Astrocyte (in vitro differentiated cells and primary cell): ENCODE results near the gene OSGIN1.

Source experiments
- EZH2 ChIP-seq: IDR thresholded peaks from 2 replicates; pipeline ENCODE4 v1.6.1; 2012; ENCODE audit warnings: mild to moderate bottlenecking, low read length, inconsistent platforms; ENCODE audit not compliant: insufficient read depth
- TF ChIP-seq, protein P1 (sequence below): IDR thresholded peaks from 2 replicates; pipeline ENCODE4 v1.5.1; 2011; ENCODE audit warnings: low read depth, mild to moderate bottlenecking, inconsistent platforms, low read length, moderate library complexity; ENCODE audit not compliant: insufficient read depth

- TF ChIP-seq, protein P1, sequence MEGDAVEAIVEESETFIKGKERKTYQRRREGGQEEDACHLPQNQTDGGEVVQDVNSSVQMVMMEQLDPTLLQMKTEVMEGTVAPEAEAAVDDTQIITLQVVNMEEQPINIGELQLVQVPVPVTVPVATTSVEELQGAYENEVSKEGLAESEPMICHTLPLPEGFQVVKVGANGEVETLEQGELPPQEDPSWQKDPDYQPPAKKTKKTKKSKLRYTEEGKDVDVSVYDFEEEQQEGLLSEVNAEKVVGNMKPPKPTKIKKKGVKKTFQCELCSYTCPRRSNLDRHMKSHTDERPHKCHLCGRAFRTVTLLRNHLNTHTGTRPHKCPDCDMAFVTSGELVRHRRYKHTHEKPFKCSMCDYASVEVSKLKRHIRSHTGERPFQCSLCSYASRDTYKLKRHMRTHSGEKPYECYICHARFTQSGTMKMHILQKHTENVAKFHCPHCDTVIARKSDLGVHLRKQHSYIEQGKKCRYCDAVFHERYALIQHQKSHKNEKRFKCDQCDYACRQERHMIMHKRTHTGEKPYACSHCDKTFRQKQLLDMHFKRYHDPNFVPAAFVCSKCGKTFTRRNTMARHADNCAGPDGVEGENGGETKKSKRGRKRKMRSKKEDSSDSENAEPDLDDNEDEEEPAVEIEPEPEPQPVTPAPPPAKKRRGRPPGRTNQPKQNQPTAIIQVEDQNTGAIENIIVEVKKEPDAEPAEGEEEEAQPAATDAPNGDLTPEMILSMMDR, result no peak
- no peak for TF ChIP-seq EZH2
Measured at GRCh38 chr16:83949724-83950001, 3.4 kb upstream of the OSGIN1 start.
